ENCODE data around the gene PARP6.

The PARP6 gene

GRCh38 chr15:72318408-72318942 is 46.1 kb upstream of the PARP6 start:
- Histone ChIP-seq H3K27me3 (ENCODE audit: insufficient read depth, low read length) (no peaks in the 10 kb centered on the region), H3F3A (ENCODE audit: insufficient read depth, low read length) (no peaks in the 10 kb centered on the region; the same call in 1 of the 2 replicates), H3K79me2 (ENCODE audit: insufficient read depth, low read length) (no peaks in the 10 kb centered on the region), H3K4me3 (ENCODE audit: low read depth, low read length, poor library complexity, severe bottlenecking) (no peak overlapping the region), H3K4me1 (ENCODE audit: insufficient read depth, low read length, severe bottlenecking) (peaks cover 10% of the 10 kb centered on the region), H3K9ac (ENCODE audit: low read length) (no peak overlapping the region), H3K9me2 (ENCODE audit: low read depth, low read length) (no peaks in the 10 kb centered on the region), H3K27ac (ENCODE audit: low read depth, low read length, poor library complexity, severe bottlenecking) (no peak overlapping the region), H3K4me2 (ENCODE audit: low read length) (no peak overlapping the region), H4K20me1 (ENCODE audit: insufficient read depth, low read length) (no peaks in the 10 kb centered on the region), H3K36me3 (ENCODE audit: insufficient read depth, low read length) (no peaks in the 10 kb centered on the region), H2AFZ (ENCODE audit: low read length) (no peak overlapping the region), H3K9me3 (ENCODE audit: low read length) (peaks cover 2% of the 10 kb centered on the region; the same call in 1 of the 2 replicates)
- TF ChIP-seq EZH2 (IDR thresholded peaks at IDR 0.05; ENCODE audit: borderline replicate concordance, low read length), result no peak
- TF ChIP-seq, protein P1, sequence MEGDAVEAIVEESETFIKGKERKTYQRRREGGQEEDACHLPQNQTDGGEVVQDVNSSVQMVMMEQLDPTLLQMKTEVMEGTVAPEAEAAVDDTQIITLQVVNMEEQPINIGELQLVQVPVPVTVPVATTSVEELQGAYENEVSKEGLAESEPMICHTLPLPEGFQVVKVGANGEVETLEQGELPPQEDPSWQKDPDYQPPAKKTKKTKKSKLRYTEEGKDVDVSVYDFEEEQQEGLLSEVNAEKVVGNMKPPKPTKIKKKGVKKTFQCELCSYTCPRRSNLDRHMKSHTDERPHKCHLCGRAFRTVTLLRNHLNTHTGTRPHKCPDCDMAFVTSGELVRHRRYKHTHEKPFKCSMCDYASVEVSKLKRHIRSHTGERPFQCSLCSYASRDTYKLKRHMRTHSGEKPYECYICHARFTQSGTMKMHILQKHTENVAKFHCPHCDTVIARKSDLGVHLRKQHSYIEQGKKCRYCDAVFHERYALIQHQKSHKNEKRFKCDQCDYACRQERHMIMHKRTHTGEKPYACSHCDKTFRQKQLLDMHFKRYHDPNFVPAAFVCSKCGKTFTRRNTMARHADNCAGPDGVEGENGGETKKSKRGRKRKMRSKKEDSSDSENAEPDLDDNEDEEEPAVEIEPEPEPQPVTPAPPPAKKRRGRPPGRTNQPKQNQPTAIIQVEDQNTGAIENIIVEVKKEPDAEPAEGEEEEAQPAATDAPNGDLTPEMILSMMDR (IDR thresholded peaks at IDR 0.05; ENCODE audit: low read length), result no peak

DNA sequence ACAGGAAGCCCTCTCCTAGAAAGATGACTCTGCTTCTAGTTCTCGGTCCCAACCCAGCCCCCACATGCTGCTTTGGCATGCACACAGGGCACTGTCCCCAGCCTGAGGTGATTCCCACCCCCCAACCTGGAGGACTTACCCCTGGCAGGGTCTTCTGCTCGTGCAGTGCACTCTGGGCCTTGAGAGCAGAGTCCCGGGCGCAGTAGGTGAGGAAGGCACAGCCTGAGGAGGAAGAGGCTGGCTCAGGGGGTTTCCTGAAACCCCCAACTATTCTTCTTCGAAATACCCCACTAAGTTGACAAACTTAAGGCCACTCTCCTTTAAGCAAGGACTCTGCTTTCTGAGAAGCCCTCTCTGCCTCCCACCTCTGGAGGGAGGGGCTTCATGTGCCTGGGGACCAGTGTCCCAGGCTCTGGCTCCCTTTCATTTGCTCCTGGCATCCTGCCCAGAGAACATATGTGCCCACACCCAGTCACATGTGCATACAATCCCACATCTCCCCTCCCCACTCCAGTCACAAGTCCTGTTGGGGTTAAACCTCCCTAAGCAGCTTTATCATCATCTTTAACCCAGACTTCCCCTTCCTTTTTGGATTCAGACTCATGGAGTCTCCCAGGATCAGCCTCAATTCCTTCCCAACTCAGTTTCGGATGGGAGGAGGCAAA is 43.5 kb upstream of the PARP6 start:
- Histone ChIP-seq H3K36me3 (ENCODE audit: insufficient read depth, low read length) (no peaks in the 10 kb centered on the region), H3K9ac (ENCODE audit: low read length) (no peak overlapping the region), H3K79me2 (ENCODE audit: insufficient read depth, low read length) (no peaks in the 10 kb centered on the region), H3K4me2 (ENCODE audit: low read length) (no peak overlapping the region), H3K9me2 (ENCODE audit: low read depth, low read length) (no peaks in the 10 kb centered on the region), H3F3A (ENCODE audit: insufficient read depth, low read length) (no peaks in the 10 kb centered on the region), H3K9me3 (ENCODE audit: low read length) (no peaks in the 10 kb centered on the region), H3K4me1 (ENCODE audit: insufficient read depth, low read length, severe bottlenecking) (peaks cover 6% of the 10 kb centered on the region), H2AFZ (ENCODE audit: low read length) (no peak overlapping the region), H3K27ac (ENCODE audit: low read depth, low read length, poor library complexity, severe bottlenecking) (no peak overlapping the region), H4K20me1 (ENCODE audit: insufficient read depth, low read length) (no peaks in the 10 kb centered on the region), H3K4me3 (ENCODE audit: low read depth, low read length, poor library complexity, severe bottlenecking) (no peak overlapping the region), H3K27me3 (ENCODE audit: insufficient read depth, low read length) (no peaks in the 10 kb centered on the region)
- TF ChIP-seq, protein P1 (IDR thresholded peaks at IDR 0.05; ENCODE audit: low read length), result no peak
- TF ChIP-seq EZH2 (IDR thresholded peaks at IDR 0.05; ENCODE audit: borderline replicate concordance, low read length), result no peak

- Histone ChIP-seq H3K9ac (ENCODE audit: low read length) (no peak overlapping the region), H3F3A (ENCODE audit: insufficient read depth, low read length) (no peaks in the 10 kb centered on the region), H3K4me3 (ENCODE audit: low read depth, low read length, poor library complexity, severe bottlenecking) (no peak overlapping the region), H3K4me2 (ENCODE audit: low read length) (no peak overlapping the region), H3K9me2 (ENCODE audit: low read depth, low read length) (no peaks in the 10 kb centered on the region), H3K27ac (ENCODE audit: low read depth, low read length, poor library complexity, severe bottlenecking) (no peak overlapping the region), H3K36me3 (ENCODE audit: insufficient read depth, low read length) (no peaks in the 10 kb centered on the region), H4K20me1 (ENCODE audit: insufficient read depth, low read length) (no peaks in the 10 kb centered on the region), H3K9me3 (ENCODE audit: low read length) (no peaks in the 10 kb centered on the region), H3K27me3 (ENCODE audit: insufficient read depth, low read length) (no peaks in the 10 kb centered on the region), H3K4me1 (ENCODE audit: insufficient read depth, low read length, severe bottlenecking) (no peaks in the 10 kb centered on the region), H2AFZ (ENCODE audit: low read length) (no peak overlapping the region), H3K79me2 (ENCODE audit: insufficient read depth, low read length) (no peaks in the 10 kb centered on the region)
- TF ChIP-seq EZH2 (IDR thresholded peaks at IDR 0.05; ENCODE audit: borderline replicate concordance, low read length), result no peak
- TF ChIP-seq, protein P1 (IDR thresholded peaks at IDR 0.05; ENCODE audit: low read length), result no peak
Observed at GRCh38 chr15:72313881-72314280, 41.5 kb upstream of the PARP6 start.

Data from OCI-LY1 (cell line).